H1 (cell line): Measurements from ENCODE around the gene NPIPB8. TPM values are rescaled to one million over a fixed set of nuclear protein-coding genes. Genes with fewer than 3 reads are reported as not detected.
"Not testable (repeated sequence)": the region's sequence is repeated elsewhere in the genome, so short reads cannot be mapped to it uniquely, and the experiment has no call there.

ENCODE experiments used
- CTCF ChIA-PET: fragments of 300-600 bp; sonication (Branson Sonifier 250); formaldehyde crosslinking; loops from one replicate; lab custom pipeline; 2021; ENCODE audit not compliant: partially characterized antibody; lab: Charles Lee
- POLR2A ChIA-PET: fragments of 300-600 bp; sonication (Branson Sonifier 250); formaldehyde crosslinking; loops from one replicate; lab custom pipeline; 2021; ENCODE audit warnings: inconsistent platforms; ENCODE audit not compliant: partially characterized antibody; lab: Charles Lee
- DNase-seq, 2 experiments: peaks; one replicate each; pipeline versions ENCODE4 v3.0.0 to v3.0.0-alpha.2; 2010 to 2022; ENCODE audit warnings: low spot score in 2 of 2, low read depth in 1 of 2, mixed read lengths in 1 of 2
- FAIRE-seq: peaks from 2 replicates; lab custom pipeline; 2011; peaks lifted over from hg19 to GRCh38; lab: Jason Lieb, UNC
- H2AFZ ChIP-seq: 2 replicates; pipeline ENCODE4 v1.8.1; 2012; ENCODE audit warnings: low read length, inconsistent platforms
- H2AK5ac ChIP-seq: 2 replicates; pipeline ENCODE4 v1.6.1; 2013; ENCODE audit warnings: low read depth, low read length
- H2BK120ac ChIP-seq: replicated peaks from 2 replicates; pipeline ENCODE3; 2013; ENCODE audit warnings: low read depth, low read length, inconsistent platforms
- H2BK12ac ChIP-seq: 2 replicates; pipeline ENCODE4 v1.6.1; 2013; ENCODE audit warnings: low read depth, low read length
- H2BK15ac ChIP-seq: 2 replicates; pipeline ENCODE4 v1.6.1; 2013; ENCODE audit warnings: low read length
- H2BK20ac ChIP-seq: 2 replicates; pipeline ENCODE4 v1.6.1; 2013; ENCODE audit warnings: low read length
- H2BK5ac ChIP-seq: 2 replicates; pipeline ENCODE4 v1.6.1; 2013; ENCODE audit warnings: low read depth, low read length
- H3K14ac ChIP-seq: 2 replicates; pipeline ENCODE4 v1.6.1; 2013; ENCODE audit warnings: inconsistent platforms; ENCODE audit not compliant: insufficient read length
- H3K18ac ChIP-seq: 2 replicates; pipeline ENCODE4 v1.6.1; 2013; ENCODE audit warnings: low read length; ENCODE audit errors: extremely low read depth
- H3K23ac ChIP-seq: 2 replicates; pipeline ENCODE4 v1.6.1; 2013; ENCODE audit warnings: inconsistent platforms; ENCODE audit not compliant: insufficient read length
- H3K23me2 ChIP-seq: 2 replicates; pipeline ENCODE4 v1.6.1; 2013; ENCODE audit warnings: low read depth, low read length
- H3K27ac ChIP-seq: 2 replicates; pipeline ENCODE4 v1.6.1; 2011; ENCODE audit warnings: low read depth, low read length, inconsistent platforms
- H3K27me3 ChIP-seq, 4 experiments: replicated peaks in 1 of 4; 1 replicate in 1 of 4; 2 replicates in 3 of 4; pipeline versions ENCODE4 v1.6.1 to v1.8.1; 2011 to 2013; ENCODE audit warnings: low read length in 3 of 4, mild to moderate bottlenecking in 3 of 4, inconsistent platforms in 2 of 4, mixed read lengths in 2 of 4, moderate library complexity in 1 of 4; ENCODE audit not compliant: control insufficient read depth in 3 of 4, insufficient read depth in 3 of 4; ENCODE audit errors: extremely low read depth in 1 of 4
- H3K36me3 ChIP-seq, 4 experiments: 2 replicates each; pipeline versions ENCODE4 v1.6.1 to v1.8.1; 2011 to 2013; ENCODE audit warnings: mild to moderate bottlenecking in 4 of 4, low read length in 3 of 4, moderate library complexity in 2 of 4, control low read depth in 1 of 4, inconsistent platforms in 1 of 4; ENCODE audit not compliant: insufficient read depth in 4 of 4, control insufficient read depth in 2 of 4
- H3K4ac ChIP-seq: replicated peaks from 2 replicates; pipeline ENCODE3; 2013; ENCODE audit warnings: low read length, low read depth, mixed read lengths, inconsistent platforms; ENCODE audit not compliant: insufficient read length
- H3K4me1 ChIP-seq, 4 experiments: replicated peaks in 1 of 4; 1 replicate in 1 of 4; 2 replicates in 3 of 4; pipeline versions ENCODE4 v1.6.1 to v1.8.1; 2011 to 2013; ENCODE audit warnings: low read length in 3 of 4, inconsistent platforms in 2 of 4, mixed read lengths in 1 of 4; ENCODE audit not compliant: insufficient read depth in 4 of 4, control insufficient read depth in 3 of 4
- H3K4me2 ChIP-seq, 2 experiments: 2 replicates each; pipeline versions ENCODE4 v1.6.1 to v1.8.1; 2011 to 2013; ENCODE audit warnings: low read depth in 2 of 2, low read length in 2 of 2, control low read depth in 1 of 2, inconsistent platforms in 1 of 2, mild to moderate bottlenecking in 1 of 2; ENCODE audit not compliant: insufficient read depth in 1 of 2
- H3K4me3 ChIP-seq, 4 experiments: fragments of 200-600, 300-600 bp in 1 of 4; sonication (generic), shearing (Covaris generic), sonication (Bioruptor Twin) in 1 of 4; 2 replicates each; pipeline versions ENCODE4 v1.5.1 to v1.8.1; 2011 to 2016; ENCODE audit warnings: low read length in 4 of 4, low read depth in 3 of 4, control low read depth in 2 of 4, inconsistent platforms in 2 of 4, mild to moderate bottlenecking in 2 of 4, mixed read lengths in 1 of 4, moderate library complexity in 1 of 4; ENCODE audit not compliant: insufficient read depth in 2 of 4; ENCODE audit errors: extremely low read depth in 1 of 4
- H3K56ac ChIP-seq: replicated peaks from 2 replicates; pipeline ENCODE3; 2013; ENCODE audit warnings: low read depth, mild to moderate bottlenecking, mixed read lengths, low read length, inconsistent platforms; ENCODE audit not compliant: insufficient read length
- H3K79me1 ChIP-seq: 2 replicates; pipeline ENCODE4 v1.6.1; 2013; ENCODE audit warnings: low read depth, low read length, control low read depth
- H3K79me2 ChIP-seq, 2 experiments: 2 replicates each; pipeline versions ENCODE4 v1.6.1 to v1.8.1; 2012 to 2013; ENCODE audit warnings: low read length in 2 of 2, mild to moderate bottlenecking in 2 of 2, inconsistent platforms in 1 of 2; ENCODE audit not compliant: insufficient read depth in 2 of 2, control insufficient read depth in 1 of 2
- H3K9ac ChIP-seq, 4 experiments: replicated peaks in 1 of 4; 1 replicate in 1 of 4; 2 replicates in 3 of 4; pipeline versions ENCODE4 v1.6.1 to v1.8.1; 2011 to 2013; ENCODE audit warnings: low read depth in 3 of 4, low read length in 3 of 4, control low read depth in 2 of 4, mild to moderate bottlenecking in 2 of 4, moderate library complexity in 2 of 4, inconsistent platforms in 1 of 4; ENCODE audit errors: extremely low read depth in 1 of 4
- H3K9me3 ChIP-seq, 2 experiments: 2 replicates each; pipeline versions ENCODE4 v1.6.1 to v1.8.1; 2012 to 2013; ENCODE audit warnings: mild to moderate bottlenecking in 2 of 2, moderate library complexity in 2 of 2, control low read depth in 1 of 2, inconsistent platforms in 1 of 2, low read depth in 1 of 2, low read length in 1 of 2, mixed read lengths in 1 of 2; ENCODE audit not compliant: insufficient read depth in 2 of 2
- H4K20me1 ChIP-seq, 2 experiments: replicated peaks in 1 of 2; 2 replicates each; pipeline versions ENCODE3 to v1.8.1; 2011 to 2013; ENCODE audit warnings: inconsistent platforms in 2 of 2, low read length in 2 of 2, mild to moderate bottlenecking in 1 of 2; ENCODE audit not compliant: insufficient read depth in 2 of 2, control insufficient read depth in 1 of 2
- H4K5ac ChIP-seq: 2 replicates; pipeline ENCODE4 v1.6.1; 2013; ENCODE audit warnings: low read length, low read depth, mixed read lengths, inconsistent platforms; ENCODE audit not compliant: insufficient read length
- H4K8ac ChIP-seq: 2 replicates; pipeline ENCODE4 v1.8.0; 2013; ENCODE audit warnings: mild to moderate bottlenecking, moderate library complexity, low read length, inconsistent platforms; ENCODE audit not compliant: insufficient read depth; ENCODE audit errors: extremely low read depth
- H4K91ac ChIP-seq: replicated peaks from 2 replicates; pipeline ENCODE3; 2013; ENCODE audit warnings: low read length, mixed read lengths, inconsistent platforms; ENCODE audit not compliant: insufficient read length
- WGBS, 2 experiments: shearing (Covaris generic) in 1 of 2; methylation state at CpG; one replicate each; pipeline versions ENCODE4 v1.1.6 to v1.1.7; 2013 to 2015; ENCODE audit warnings: low lambda C conversion rate in 2 of 2, mixed read lengths in 2 of 2, inconsistent platforms in 1 of 2, low coverage in 1 of 2, missing lambda C conversion rate in 1 of 2; ENCODE audit not compliant: insufficient replicate concordance in 2 of 2, insufficient coverage in 1 of 2, insufficient read length in 1 of 2; ENCODE audit errors: extremely low coverage in 1 of 2, missing lambda C conversion rate in 1 of 2; 5-methylcytosine and 5-hydroxymethylcytosine counted together
- polyA plus RNA-seq, 7 experiments: library from polyadenylated mRNA; depleted of rRNA in 3 of 7; stranded (reverse) in 5 of 7; unstranded in 2 of 7; fragments of >200 nt in 5 of 7; fragments of 200-250 nt in 2 of 7; gene quantifications; 1 replicate in 5 of 7; 2 replicates in 1 of 7; 4 replicates in 1 of 7; pipeline versions ENCODE4 v1.2.1 to v1.2.3, GENCODE V29; 2011 to 2013; ENCODE audit warnings: missing spikeins in 2 of 7, mixed read lengths in 2 of 7
- total RNA-seq: library from RNA; stranded (reverse); fragmentation: NEBNext Ultra II Directional; extraction: Animal tissue kit (Norgen Biotek cat#: 25700); gene quantifications from 2 replicates; pipeline ENCODE4 v1.2.1, GENCODE V29; 2021

NPIPB8 gene
- total and polyA plus RNA-seq, 2 of the 8 experiments (the other 6 are each of a cell fraction or from before 2014, with no cell fraction given): 0.05 TPM; not detected in 1

DNA sequence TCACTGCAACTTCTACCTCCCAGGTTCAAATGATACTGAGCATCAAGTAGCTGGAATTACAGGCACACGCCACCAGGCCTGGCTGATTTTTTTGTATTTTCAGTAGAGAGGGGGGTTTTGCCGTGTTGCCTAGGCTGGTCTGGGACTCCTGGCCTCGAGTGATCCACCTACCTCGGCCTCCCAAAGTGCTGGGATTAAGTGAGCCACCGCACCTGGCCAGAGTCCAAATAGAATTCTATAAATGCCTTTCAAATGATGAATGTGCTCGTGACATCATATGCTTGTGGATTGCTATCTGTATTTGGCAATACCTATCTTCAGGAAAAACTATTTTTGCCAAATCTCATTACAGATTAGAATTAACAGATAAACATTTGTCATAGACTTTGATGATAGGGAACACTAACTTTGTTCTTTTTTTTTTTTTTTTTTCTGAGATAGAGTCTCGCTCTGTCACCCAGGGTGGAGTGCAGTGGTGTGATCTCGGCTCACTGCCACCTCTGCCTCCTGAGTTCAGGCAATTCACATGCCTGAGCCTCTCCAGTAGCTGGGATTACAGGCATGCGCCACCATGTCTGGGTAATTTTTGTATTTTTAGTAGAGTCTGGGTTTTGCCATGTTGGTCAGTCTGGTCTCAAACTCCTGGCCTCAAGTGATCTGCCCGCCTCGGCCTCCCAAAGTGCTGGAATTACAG lies 55.5 kb downstream of the NPIPB8 start:
- H2BK12ac ChIP-seq, CTCF ChIA-PET, H4K5ac ChIP-seq, H2BK20ac ChIP-seq, H3K56ac ChIP-seq, H3K36me3 ChIP-seq, H2BK15ac ChIP-seq, H3K9ac ChIP-seq, H3K9me3 ChIP-seq, H3K4me2 ChIP-seq, H4K20me1 ChIP-seq, H2BK5ac ChIP-seq, H2AK5ac ChIP-seq, H2AFZ ChIP-seq, DNase-seq, H4K8ac ChIP-seq, H3K18ac ChIP-seq, H3K79me1 ChIP-seq, H2BK120ac ChIP-seq, H3K23me2 ChIP-seq, FAIRE-seq, H3K14ac ChIP-seq, H3K4me3 ChIP-seq, POLR2A ChIA-PET, H3K4me1 ChIP-seq, H4K91ac ChIP-seq, H3K27ac ChIP-seq, H3K27me3 ChIP-seq, H3K23ac ChIP-seq, H3K4ac ChIP-seq, H3K79me2 ChIP-seq: not testable (repeated sequence)
- no CpG with 5 or more reads among the region's 11 CpGs for WGBS, 2 experiments

DNA sequence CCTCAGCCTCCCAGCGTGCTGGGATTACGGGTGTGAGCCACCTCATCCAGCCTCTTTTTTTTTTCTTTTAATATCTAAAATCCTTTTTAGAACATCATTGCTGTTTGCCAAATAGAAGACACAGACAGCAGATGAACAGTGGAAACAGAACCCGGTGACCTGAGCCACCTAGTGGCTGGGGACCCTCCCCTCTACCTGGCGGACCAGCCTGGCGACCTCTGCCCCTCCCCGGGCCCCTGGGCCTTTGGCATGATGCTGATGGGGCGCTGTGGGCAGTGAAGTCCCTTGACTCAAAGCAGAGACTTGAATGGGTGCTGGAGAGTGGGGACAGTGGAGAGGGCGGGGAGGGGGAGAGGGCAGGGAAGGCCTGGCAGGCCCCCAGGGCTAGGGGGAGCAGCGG lies 61.9 kb downstream of the NPIPB8 start:
- H4K5ac ChIP-seq, H3K4me1 ChIP-seq, H2BK12ac ChIP-seq, H4K8ac ChIP-seq, POLR2A ChIA-PET, H2BK20ac ChIP-seq, H2BK15ac ChIP-seq, H3K56ac ChIP-seq, H3K9me3 ChIP-seq, DNase-seq, H3K9ac ChIP-seq, H3K36me3 ChIP-seq, H3K79me1 ChIP-seq, H3K4me3 ChIP-seq, H3K4ac ChIP-seq, H3K14ac ChIP-seq, H3K23ac ChIP-seq, H3K4me2 ChIP-seq, H2BK5ac ChIP-seq, H3K18ac ChIP-seq, H3K79me2 ChIP-seq, H3K27ac ChIP-seq, CTCF ChIA-PET, H2AK5ac ChIP-seq, H2AFZ ChIP-seq, H3K23me2 ChIP-seq, H4K20me1 ChIP-seq, H3K27me3 ChIP-seq, H4K91ac ChIP-seq, H2BK120ac ChIP-seq, FAIRE-seq: not testable (repeated sequence)
- no CpG with 5 or more reads among the region's 9 CpGs for WGBS, 2 experiments
